MCF 10A (cell line): Measurements from ENCODE around the gene GNAI2. TPM values are rescaled to one million over a fixed set of nuclear protein-coding genes. Genes with fewer than 3 reads are reported as not detected.

ENCODE experiments used
- BruUV-seq: library from RNA; stranded (reverse); fragments of 400-500 nt; replicated peaks from 2 replicates; lab custom pipeline; 2021; lab: Mats Ljungman, UMichigan
- CTCF ChIA-PET: fragments of 300-600 bp; sonication (Branson Sonifier 250); formaldehyde crosslinking; extraction: SDS; loops from one replicate; lab custom pipeline; 2021; ENCODE audit warnings: antibody characterized with exemption, inconsistent platforms; lab: Yijun Ruan, JAX
- POLR2A ChIA-PET: fragments of 300-600, 350-650 bp; sonication (Branson Sonifier 250); formaldehyde crosslinking; extraction: SDS; loops from one replicate; lab custom pipeline; 2020; ENCODE audit warnings: antibody characterized with exemption, inconsistent platforms; lab: Yijun Ruan, JAX
- DNase-seq: peaks from one replicate; pipeline ENCODE4 v3.0.0-alpha.2; 2018; ENCODE audit not compliant: unreplicated experiment
- H3K27ac Mint-ChIP-seq: one replicate; pipeline ENCODE4 v1.8.0; 2022; ENCODE audit warnings: mild to moderate bottlenecking, low read depth, mixed read lengths; ENCODE audit not compliant: unreplicated experiment
- H3K27me3 Mint-ChIP-seq: one replicate; pipeline ENCODE4 v1.8.0; 2022; ENCODE audit warnings: mixed read lengths; ENCODE audit not compliant: insufficient read depth, unreplicated experiment
- H3K36me3 Mint-ChIP-seq: one replicate; pipeline ENCODE4 v1.8.0; 2022; ENCODE audit warnings: mild to moderate bottlenecking, moderate library complexity, mixed read lengths; ENCODE audit not compliant: insufficient read depth, unreplicated experiment
- H3K4me1 Mint-ChIP-seq: one replicate; pipeline ENCODE4 v1.8.0; 2022; ENCODE audit warnings: mixed read lengths; ENCODE audit not compliant: insufficient read depth, unreplicated experiment
- H3K4me3 Mint-ChIP-seq: one replicate; pipeline ENCODE4 v1.8.0; 2022; ENCODE audit warnings: mild to moderate bottlenecking, moderate library complexity, mixed read lengths; ENCODE audit not compliant: unreplicated experiment
- H3K9me3 Mint-ChIP-seq: one replicate; pipeline ENCODE4 v1.8.0; 2022; ENCODE audit warnings: mixed read lengths; ENCODE audit not compliant: unreplicated experiment
- CTCF ChIP-seq: fragments of 200-600 bp; IDR thresholded peaks from one replicate; pipeline ENCODE4 v1.8.0; 2022; ENCODE audit warnings: antibody characterized with exemption, mild to moderate bottlenecking; ENCODE audit not compliant: unreplicated experiment
- intact Hi-C: fragments of 100-400 bp; cut with micrococcal nuclease; formaldehyde crosslinking; loops from 2 replicates; pipeline ENCODE4 v1.14.1; 2022
- total RNA-seq: library from RNA; stranded (reverse); gene quantifications from 2 replicates; pipeline ENCODE4 v1.2.3, GENCODE V29; 2022

The GNAI2 gene
- total RNA-seq, 1 experiment from 2014 or later = 123 TPM

GRCh38 chr3:50211930-50212329, 24.1 kb upstream of the GNAI2 start:
- no peak for TF ChIP-seq CTCF
- no peak overlapping the region for H3K27ac Mint-ChIP-seq
- no peaks in the 10 kb centered on the region for H3K4me1 Mint-ChIP-seq
- BruUV-seq = no TSS peak
- no peaks in the 10 kb centered on the region for H3K27me3 Mint-ChIP-seq
- no peaks in the 10 kb centered on the region for H3K9me3 Mint-ChIP-seq
- no peak overlapping the region for H3K4me3 Mint-ChIP-seq
- intact Hi-C loops = no loop called here
- DNase-seq = no peak
- CTCF ChIA-PET = interaction anchor here (0.7 to 1.6 kb wide), 7 partner anchors 9 to 35 kb away, joined by 3 to 11 read pairs (median 3); no protein-coding TSS in a partner anchor
- H3K36me3 Mint-ChIP-seq = no peaks in the 10 kb centered on the region
- POLR2A ChIA-PET = interaction anchor here (1.2 kb wide), 1 partner anchor 14 kb away, joined by 3 read pairs; no protein-coding TSS in a partner anchor

DNA sequence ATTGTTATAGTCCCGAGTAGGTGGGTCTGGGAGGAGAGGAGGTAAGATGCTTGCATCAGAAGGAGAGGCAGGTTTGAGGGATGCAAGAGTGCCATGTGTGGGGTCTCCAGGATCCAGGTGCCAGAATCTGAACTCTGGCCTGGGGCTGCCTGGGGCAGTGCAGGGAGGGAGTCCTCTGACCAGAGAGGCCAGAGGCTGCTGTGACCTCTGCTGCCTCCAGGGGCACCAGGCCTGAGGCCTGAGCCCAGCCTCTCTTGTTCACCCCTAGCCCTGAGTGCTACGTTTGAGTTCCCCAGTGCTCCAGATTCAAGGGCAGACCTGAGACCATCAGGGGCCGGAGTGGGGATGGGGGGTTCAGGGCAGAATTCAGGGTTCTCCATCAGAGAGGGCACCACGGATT, 23.5 kb upstream of the GNAI2 start:
- TF ChIP-seq CTCF = no peak
- POLR2A ChIA-PET = no interaction called here
- Mint-ChIP-seq H3K36me3 (no peaks in the 10 kb centered on the region), H3K27ac (no peak overlapping the region), H3K4me3 (no peak overlapping the region), H3K4me1 (no peaks in the 10 kb centered on the region), H3K27me3 (no peaks in the 10 kb centered on the region), H3K9me3 (no peaks in the 10 kb centered on the region)
- intact Hi-C loops = no loop called here
- BruUV-seq = no TSS peak
- no peak for DNase-seq
- CTCF ChIA-PET = interaction anchor here (0.7 to 1.4 kb wide), 5 partner anchors 15 to 72 kb away, joined by 3 to 5 read pairs (median 3); no protein-coding TSS in a partner anchor

- CTCF ChIA-PET = interaction anchor here (0.5 to 1.4 kb wide), 3 partner anchors 14 to 72 kb away, joined by 3 read pairs; no protein-coding TSS in a partner anchor
- intact Hi-C loops = no loop called here
- POLR2A ChIA-PET = no interaction called here
- BruUV-seq = no TSS peak
- no peak for DNase-seq
- Mint-ChIP-seq H3K4me1 (no peaks in the 10 kb centered on the region), H3K9me3 (no peaks in the 10 kb centered on the region), H3K4me3 (no peak overlapping the region), H3K27ac (no peak overlapping the region), H3K27me3 (no peaks in the 10 kb centered on the region), H3K36me3 (no peaks in the 10 kb centered on the region)
- TF ChIP-seq CTCF = no peak
These were observed 23.0 kb upstream of the GNAI2 start for GRCh38 chr3:50212971-50213370.

DNA sequence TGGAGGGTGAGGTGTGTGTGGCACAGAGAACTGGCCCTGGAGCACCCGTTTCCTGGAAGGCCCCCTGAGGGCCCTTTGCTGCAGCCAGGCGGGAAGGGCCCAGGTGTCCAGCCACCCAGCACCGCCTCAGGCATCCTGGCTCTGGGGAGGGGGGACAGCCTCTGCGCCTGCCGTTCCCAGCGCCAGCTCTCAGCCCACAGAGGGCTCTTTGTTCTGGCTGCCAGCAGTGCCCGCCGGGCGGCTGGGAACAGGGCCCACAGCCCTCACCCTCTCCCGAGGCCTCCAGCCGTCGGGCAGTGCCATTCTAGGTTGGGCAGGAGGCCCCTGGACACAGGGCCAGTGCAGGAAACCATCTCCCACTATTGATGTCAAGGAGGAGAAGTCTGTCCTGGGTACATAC, 22.6 kb upstream of the GNAI2 start:
- Mint-ChIP-seq H3K4me1 (no peaks in the 10 kb centered on the region), H3K4me3 (no peak overlapping the region), H3K27me3 (no peaks in the 10 kb centered on the region), H3K9me3 (no peaks in the 10 kb centered on the region), H3K27ac (no peak overlapping the region), H3K36me3 (no peaks in the 10 kb centered on the region)
- intact Hi-C loops = no loop called here
- TF ChIP-seq CTCF = no peak
- POLR2A ChIA-PET = no interaction called here
- BruUV-seq = no TSS peak
- DNase-seq = no peak
- CTCF ChIA-PET = interaction anchor here (0.5 to 1.1 kb wide), 3 partner anchors 19 to 71 kb away, joined by 3 to 4 read pairs (median 3); no protein-coding TSS in a partner anchor
